ENCODE data around the gene VWA3A.

GRCh38 chr16:22092143-22092933 is at the start of gene VWA3A:
- TF ChIP-seq CTCF (conservative IDR thresholded peaks at IDR 0.05; ENCODE audit: low read depth in 2 of 2) (no peak), ZNF331 (CRISPR knock-in tag; IDR thresholded peaks at IDR 0.05; ENCODE audit: low read depth) (no peak), EZH2phosphoT487 (IDR thresholded peaks at IDR 0.05; ENCODE audit: unreplicated experiment) (no peak), POLR2AphosphoS5 (IDR thresholded peaks at IDR 0.05; ENCODE audit: low read depth) (no peak), ZNF114 (CRISPR knock-in tag; IDR thresholded peaks at IDR 0.05) (no peak)
